GM21381 (cell line): Measurements from ENCODE around the gene PHETA2.
"Not testable (repeated sequence)": the region's sequence is repeated elsewhere in the genome, so short reads cannot be mapped to it uniquely, and the experiment has no call there.

ENCODE experiments used
- ATAC-seq: cut with Tn5 transposase; IDR thresholded peaks from one replicate; pipeline ENCODE4 v1.9.1; 2021; ENCODE audit warnings: mild to moderate bottlenecking, moderate library complexity; ENCODE audit not compliant: unreplicated experiment

PHETA2 gene

GRCh38 chr22:42069801-42070516 lies 4.1 kb upstream of the PHETA2 start:
- no peak for ATAC-seq

- ATAC-seq: peak; percentile 92
Observed at GRCh38 chr22:42070517-42071422, 3.3 kb upstream of the PHETA2 start, which contains the start of gene NAGA. NAGA (minus strand) TSS chr22:42070812; CDS start chr22:42070297, 515 bp downstream.

- not testable (repeated sequence) for ATAC-seq
Observed at GRCh38 chr22:42071508-42071907, 2.5 kb upstream of the PHETA2 start.

GRCh38 chr22:42072606-42073330 lies 1.3 kb upstream of the PHETA2 start:
- ATAC-seq: no peak

GRCh38 chr22:42073621-42074041 lies 417 bp upstream of the PHETA2 start:
- ATAC-seq: no peak

- ATAC-seq: no peak
Observed at GRCh38 chr22:42074846-42075676, 1.0 kb downstream of the PHETA2 start.

- ATAC-seq: no peak
Observed at GRCh38 chr22:42076764-42077485, 2.9 kb downstream of the PHETA2 start.

- no peak for ATAC-seq
Observed at GRCh38 chr22:42077486-42078125, 3.6 kb downstream of the PHETA2 start.

GRCh38 chr22:42078469-42079318 lies 4.6 kb downstream of the PHETA2 start:
- ATAC-seq: peak; percentile 10

- peak; percentile 85 for ATAC-seq
Observed at GRCh38 chr22:42079319-42080251, 5.5 kb downstream of the PHETA2 start, which contains the start of gene SMDT1. SMDT1 (plus strand) TSS chr22:42079700; CDS start chr22:42079769, 69 bp downstream.

GRCh38 chr22:42080287-42080686 lies 6.2 kb downstream of the PHETA2 start:
- no peak for ATAC-seq

- ATAC-seq: no peak
Observed at GRCh38 chr22:42083119-42083518, 9.1 kb downstream of the PHETA2 start.

- ATAC-seq: no peak
Observed at GRCh38 chr22:42084874-42085273, 10.8 kb downstream of the PHETA2 start.

GRCh38 chr22:42086051-42086450 lies 12.0 kb downstream of the PHETA2 start:
- no peak for ATAC-seq

- peak; percentile 88 for ATAC-seq
Observed at GRCh38 chr22:42090596-42091454, 16.8 kb downstream of the PHETA2 start, which contains the start of gene NDUFA6. NDUFA6 (minus strand) TSS chr22:42090772; CDS start chr22:42090744, 28 bp downstream.

- ATAC-seq: no peak
Observed at GRCh38 chr22:42091455-42091782, 17.4 kb downstream of the PHETA2 start.
